Stimulated activated CD4-positive, alpha-beta T cell treated with anti-CD3 and anti-CD28 coated beads, TNF-alpha, amount 100 ng/mL, for 4 hours (primary cell): ENCODE data around the gene KCND3.

ENCODE experiments used
- DNase-seq, 3 experiments: peaks; one replicate each; pipeline ENCODE4 v3.0.0-alpha.2; 2020; ENCODE audit warnings: low read depth in 3 of 3

Gene KCND3

DNA sequence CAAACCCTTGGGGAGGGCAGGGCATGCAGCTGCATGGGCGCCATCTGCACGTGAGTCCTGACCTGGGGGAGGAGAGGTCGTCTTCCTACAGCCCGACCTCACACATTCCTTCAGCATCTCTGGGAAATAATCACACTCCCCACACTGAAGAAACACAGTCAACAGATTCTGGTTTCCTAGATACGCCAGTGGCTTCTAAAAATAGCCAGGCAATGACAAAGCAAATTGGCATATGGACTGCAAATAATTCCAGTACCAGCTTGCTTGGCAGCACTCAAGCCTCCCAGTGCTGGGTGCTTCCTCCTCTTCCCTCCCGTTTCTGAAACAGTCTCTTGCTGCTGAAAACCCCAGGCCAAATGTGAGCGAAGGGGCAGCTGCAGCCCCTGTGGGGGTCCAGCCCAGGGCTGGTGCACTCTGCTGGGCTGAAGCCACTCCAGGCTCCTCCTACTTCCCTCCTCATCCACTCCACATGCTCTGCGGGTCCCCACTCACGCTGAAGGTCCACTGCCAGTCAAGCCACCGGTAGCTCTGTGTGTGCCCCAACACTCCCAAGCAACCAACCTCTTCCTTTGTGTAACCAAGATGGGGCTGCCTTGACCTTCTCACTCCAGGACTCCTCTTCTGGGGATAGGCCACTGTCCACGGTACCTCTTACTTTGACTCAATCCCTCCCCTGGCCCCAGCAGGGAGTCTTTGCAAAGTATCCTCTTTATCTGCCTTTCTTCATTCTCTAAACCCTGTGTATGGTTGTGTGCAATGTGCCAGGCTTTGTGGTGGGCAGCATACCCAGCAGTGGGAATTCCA is 69.0 kb downstream of the KCND3 start:
- no peak for DNase-seq

DNA sequence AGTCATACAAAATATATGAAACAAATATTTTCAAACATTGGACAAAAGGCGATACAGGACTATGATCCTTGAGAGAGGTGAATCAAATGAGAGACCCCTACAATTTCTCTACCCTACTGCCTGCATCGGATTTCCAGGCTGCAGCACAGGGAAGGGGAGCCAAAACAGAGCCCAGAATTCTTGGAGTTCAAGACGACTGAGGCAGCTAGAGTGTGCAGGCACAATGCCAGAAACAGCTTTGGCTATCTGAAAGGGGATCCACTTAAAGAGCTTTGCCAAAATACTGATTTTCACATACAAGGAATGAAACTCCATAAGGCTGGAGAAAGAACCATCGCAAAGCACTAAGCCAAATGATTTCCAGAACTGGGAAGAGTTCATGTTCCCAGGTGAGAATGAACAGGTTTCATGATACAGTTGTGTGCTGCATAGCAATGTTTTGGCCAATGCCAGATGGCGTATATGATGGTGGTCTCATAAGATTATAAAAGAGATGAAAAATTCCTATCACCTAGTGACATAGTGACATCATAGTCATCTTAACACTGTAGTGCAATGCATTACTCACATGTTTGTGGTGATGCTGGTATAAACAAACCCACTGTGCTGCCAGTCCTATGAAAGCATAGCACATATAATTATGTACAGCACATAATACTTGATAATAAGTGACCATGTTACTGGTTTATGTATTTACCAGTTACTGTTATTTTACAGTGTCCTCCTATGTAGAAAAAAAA is 77.5 kb downstream of the KCND3 start:
- DNase-seq: no peak

DNA sequence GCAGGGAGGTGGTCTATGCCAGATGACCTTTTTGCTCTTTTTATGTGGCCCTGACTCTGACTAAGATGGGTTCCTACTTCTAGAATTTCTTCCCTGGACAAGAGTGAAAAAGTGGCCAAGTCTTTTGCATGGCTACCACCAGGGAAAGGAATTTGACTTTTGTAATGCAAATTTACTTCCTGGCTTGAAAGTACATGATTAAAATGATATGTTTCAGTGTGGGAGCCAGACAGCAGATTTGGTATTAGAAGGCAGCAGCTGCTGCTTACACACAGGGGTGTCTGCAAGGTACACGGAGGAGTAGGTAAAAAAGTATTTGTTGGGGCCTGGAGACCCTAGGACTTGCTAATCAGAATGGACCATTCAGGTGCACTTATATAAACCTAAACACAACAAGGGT is 78.4 kb downstream of the KCND3 start:
- DNase-seq: no peak

DNA sequence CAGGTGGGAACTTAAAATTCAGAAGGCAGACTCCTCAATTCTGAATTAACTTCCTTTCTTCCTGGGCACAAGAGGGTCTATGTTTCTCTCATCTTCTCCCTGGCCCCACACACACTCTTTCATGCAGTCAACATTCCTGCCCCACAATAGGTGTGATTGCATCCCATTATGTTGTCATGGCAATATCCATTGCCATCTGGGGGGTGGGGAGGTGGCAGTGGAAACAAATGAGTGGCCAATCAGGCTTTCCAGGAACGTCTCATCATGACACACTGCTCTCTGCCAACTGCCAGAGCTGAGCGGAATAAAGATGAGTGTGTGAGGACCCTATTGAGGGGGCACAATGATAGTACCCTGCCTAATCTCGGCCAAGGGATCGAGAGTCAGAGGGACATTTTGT is 80.4 kb downstream of the KCND3 start:
- no peak for DNase-seq

DNA sequence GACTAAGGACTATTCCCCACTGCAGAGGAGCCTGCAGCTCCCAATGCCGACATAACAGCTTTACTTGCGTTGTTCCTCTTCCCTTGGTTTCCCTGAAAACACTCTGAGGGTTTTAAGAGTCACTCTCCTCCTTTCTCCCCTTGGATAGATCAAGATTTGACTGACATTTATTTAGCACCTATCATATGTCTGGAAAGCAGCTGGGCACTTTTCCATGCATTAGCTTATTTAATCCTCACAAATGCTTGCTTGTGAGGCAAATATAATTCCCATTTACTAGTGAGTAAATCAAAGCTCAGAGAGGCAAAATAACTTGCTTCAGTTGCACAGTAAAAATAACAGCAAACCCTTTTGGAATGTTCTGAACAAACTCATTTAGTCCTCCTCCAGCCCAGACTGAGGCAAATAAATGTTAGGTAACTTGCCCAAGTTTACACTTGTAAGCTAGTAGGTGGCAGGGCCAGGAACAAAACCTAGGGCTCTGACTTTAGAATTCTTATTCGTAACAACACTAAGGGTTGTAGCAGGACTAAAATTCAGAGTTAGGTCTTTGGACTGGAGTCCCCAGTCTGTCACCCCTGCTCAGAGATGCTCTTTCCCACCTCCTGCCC is 81.4 kb downstream of the KCND3 start:
- DNase-seq: no peak

DNA sequence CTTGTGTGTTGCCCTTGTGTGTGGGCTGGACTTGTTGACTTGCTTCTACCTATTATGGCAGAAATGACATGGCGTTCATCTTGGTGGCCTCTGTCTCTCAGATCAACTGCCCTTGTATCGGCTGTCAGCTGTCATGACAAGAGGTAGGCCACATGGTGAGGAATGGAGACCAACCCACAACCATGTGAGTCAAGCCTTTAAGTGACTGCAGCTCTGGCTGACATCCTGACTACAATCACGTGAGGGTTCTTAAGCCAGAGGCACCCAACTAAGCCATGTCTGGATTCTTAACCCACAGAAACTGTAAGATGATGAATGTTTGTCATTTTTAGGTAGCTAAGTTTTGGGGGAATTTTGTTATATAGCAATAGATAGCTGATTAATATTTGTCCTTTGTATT is 82.1 kb downstream of the KCND3 start:
- DNase-seq: no peak

DNA sequence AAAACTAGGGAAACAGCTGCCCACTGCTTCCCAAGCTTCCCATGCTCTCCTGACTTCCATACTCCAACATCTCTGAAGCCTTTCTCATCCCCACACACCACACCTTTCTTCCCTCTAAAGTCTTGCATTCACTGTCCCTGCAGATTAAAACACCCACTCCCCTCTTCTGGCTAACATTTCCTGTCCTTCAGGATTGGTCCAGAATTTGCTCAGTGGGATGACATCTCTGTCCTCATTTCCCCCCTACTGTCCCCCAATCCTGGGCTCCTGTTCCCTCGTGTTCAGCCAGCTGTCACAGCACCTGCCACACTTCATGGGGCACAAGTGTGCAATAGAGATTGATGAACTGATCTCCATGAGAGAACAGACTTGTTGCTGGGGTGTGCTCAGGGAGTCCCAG is 82.7 kb downstream of the KCND3 start:
- no peak for DNase-seq

DNA sequence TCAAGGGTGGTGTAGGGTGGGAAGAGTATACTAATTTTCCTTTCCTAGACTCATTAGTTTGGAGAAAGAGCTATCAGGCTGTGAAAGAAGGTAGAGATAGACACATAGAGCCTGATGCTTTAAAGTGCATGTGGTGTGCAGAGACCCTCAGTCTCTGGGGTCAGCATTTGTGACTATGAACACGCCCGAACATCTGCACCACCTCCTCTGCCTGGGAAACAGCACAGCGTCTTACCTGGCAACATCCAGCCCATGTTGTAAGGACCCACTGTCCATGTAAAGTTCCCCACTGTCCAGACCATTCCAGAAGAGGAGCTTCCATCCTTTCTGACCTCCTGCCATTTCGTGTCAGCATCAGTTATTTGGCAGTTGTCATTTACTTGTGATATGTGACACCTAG is 83.4 kb downstream of the KCND3 start:
- no peak for DNase-seq

DNA sequence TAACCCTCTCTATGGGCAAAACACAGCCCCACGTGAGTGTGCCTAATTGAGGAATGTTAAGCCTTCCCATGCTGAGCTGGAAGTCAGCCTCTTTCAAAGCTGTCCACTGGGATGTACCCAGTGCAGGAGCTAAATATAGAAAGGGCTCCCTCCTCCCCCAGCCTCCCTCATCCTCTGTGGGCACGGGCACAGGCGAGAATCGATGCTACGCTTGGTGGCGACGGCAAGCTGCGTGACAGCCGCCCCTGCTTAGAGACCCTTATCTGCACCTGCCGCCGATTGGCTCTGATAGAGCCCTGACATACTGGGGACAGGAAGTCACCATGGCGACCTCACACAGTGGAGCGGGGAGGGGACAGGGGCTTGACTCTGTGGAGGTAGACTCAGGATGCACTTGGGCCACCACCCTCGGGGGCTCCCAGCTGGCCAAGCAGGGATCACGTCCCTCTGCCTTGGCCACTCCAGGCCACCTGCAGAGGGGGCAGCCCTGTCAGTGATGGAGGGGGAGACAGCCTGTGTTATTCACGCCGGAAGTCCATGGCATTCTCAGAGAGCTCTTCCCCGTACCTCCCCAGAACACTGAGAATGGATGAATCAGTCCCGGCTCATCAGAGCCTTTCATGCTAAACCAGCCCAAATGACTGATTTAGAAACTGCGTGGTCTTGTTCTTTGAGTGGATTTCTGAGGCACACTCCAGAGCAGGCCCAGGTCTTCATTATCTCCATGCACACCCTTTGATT is 84.8 kb downstream of the KCND3 start:
- DNase-seq: no peak

DNA sequence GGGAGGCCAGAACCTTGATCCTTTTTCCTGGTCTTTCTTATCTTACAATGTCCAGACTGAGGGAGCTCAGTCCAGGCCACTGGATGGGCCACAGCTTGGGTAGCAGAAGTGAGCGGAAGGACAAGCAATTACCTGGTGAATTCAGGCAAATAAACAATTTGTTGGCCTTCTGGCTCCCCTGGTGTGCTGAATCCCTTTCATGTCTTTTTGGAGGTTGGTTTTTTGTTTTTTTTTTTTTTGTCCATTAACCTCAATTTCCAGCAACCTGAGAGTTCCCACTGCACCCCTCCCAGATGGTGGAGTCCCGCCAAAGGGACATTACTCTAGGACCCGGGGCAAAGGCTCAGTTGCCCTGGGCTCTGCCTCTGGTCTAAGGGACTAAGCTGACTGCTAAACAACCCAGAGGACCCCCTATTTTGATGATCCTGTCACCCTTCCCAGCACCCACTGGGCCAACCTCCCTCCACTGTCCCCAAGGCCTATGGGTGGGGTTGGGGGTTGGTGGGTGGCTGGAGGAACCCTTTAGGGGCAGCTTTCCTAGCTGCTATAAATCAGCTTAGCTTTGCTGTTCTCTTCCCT is 85.5 kb downstream of the KCND3 start:
- DNase-seq: no peak

DNA sequence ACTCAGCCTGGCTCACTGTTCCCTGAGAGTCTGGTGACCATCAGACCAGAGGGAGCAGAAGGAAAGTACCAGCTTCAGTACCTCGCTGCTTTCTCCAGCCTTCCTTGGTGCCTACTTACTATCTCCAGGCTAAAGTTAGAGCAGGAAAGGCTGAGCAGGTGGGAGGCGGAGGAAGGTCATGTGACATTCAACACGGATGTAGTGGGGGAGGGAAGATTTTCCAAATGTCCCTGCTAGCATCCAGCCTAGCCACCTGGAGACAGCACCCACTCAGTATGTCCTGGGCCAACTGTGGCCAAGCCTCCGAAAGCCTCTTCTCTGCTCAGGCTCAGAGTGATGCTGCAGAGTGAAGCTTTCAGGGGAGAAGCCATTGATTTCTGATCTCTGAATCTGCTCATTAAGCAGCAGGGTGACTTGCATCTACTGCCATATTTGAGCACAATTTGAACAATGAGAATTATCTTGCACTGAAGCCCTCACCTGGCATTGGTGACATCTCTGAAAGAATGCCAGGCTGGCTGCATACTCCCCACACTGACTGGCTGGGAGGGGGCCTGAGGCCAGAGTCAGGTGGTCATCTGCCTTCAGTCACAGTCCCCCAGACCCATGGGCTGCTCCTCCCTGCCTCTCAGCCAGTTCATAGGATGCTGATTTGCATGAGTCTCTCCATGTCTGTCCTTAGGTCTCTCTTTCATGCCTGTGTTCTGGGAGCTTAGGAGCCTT is 86.2 kb downstream of the KCND3 start:
- no peak for DNase-seq

DNA sequence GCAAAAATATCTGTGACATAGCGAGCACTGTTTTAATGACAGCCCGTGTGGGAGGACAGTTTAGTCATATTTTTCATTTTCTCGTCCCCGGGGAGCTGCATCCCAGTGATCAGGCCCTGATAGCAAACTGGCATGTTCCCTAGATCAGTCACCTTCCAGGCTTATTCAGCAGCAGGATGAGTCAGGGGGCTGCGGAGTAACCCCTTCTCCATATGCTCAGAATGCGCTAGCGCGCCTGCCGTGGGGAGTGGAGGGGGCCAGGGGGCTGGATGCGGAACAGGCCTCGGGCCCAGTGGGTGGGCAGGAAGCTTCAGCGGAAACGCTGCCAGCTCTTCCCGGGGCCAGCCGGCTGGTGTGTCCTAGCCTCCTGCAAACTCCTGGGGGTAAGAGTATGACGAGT is 94.0 kb downstream of the KCND3 start:
- no peak for DNase-seq

DNA sequence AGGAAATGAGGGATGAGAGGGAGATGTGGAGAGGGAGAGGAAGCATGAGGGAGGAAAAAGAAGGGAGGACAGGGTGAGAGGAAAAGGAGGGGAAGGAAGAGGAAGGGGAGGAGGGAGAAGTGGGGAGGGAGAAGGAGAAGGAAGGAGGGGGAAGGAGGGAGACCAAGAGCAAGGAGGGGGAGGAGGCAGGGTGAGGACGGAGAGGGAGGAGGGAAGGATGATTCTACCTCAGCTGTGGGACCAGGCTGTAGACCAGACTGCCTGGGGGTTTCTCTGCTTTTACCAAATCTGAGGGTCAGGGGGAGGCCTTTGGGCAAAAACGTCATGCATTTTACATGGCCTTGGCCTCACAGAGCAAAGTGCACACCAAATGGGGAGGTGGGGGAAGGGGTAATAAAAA is 94.5 kb downstream of the KCND3 start:
- no peak for DNase-seq

DNA sequence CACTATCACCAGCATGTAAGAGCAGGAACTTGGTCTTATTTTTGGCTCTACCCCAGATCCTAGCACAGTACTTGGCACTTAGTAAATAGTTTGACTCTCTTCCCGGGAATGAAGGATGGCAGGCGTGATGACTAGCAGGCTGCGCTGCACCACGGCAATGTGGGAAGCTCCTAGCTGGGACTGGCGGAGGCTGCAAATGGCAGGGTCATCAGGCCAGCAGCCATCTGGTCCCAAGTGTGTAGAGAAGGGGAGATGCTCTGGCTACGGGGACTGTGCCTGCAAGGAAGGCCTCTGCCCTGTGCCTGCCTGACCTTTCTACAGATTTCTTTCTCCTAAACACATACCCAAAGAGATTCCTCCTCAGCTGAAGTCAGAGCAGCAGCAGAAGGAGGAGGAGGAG is 95.0 kb downstream of the KCND3 start:
- no peak for DNase-seq

DNA sequence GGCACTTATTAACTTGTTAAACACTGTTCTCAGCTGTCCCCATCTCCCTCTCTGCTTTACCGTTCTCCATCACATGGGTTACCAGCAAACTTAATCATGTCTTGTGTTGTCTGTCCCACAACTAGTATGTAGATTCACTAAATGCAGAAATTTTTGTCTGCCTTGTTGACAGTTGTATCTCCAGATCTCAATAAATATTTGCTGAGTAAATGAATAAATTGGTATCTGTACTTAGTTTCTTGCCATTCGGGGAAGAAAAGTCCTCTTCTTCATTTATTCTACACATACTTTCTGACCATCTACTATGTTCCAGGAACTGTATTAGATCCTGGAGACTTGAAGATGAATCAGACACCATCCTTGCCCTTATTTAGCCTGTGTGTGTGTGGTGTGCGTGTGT is 97.9 kb downstream of the KCND3 start:
- no peak for DNase-seq

DNA sequence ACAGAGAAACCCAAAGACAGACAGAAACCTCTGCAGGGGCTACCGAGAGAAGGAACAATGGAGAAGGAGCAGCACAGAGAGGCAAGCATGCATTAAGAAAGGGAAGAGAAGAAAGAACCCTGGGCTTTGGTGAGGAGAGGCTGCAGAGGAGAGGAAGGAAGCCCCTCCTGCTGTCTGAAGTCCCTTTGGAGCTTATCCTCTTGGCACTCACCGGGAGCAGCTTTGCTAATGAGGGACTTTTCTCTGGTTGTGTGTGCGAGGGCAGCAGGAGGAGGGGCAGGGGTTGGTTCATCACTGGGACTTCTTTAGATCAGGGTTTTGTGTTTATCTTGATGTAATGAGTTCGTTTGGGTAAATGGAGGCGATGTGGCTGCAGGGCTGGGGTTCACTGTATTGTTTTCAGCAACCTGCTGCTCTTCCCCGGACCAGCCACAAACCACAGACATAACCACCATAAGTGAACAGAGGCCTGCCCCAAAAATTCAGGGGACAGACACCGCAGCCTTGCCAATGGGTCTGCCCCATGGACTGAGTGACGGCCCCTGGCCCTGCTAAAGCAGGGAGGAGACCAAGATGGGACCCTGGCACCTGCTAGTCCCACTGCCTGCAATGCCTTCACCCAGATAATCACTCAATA is 100.6 kb downstream of the KCND3 start:
- no peak for DNase-seq

DNA sequence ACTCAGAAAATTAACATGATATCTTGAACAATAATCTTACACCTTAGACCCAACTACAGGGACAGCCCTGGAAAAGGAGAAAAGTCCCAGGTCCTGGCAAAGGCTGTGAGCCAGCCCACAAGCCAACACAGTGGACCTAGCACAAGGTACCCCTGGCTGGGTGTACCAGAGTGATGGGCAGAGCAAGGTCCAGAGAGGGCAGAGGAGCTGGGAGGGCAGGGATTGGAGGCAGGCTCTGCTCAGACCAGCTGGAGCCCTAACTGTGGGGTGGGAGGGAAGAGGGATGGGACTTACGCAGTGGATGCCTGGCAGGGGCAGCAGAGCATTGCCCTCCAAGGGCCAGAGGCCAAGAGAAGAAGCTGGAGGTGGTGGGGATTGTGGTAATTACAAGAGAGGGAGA is 101.6 kb downstream of the KCND3 start:
- DNase-seq: no peak

DNA sequence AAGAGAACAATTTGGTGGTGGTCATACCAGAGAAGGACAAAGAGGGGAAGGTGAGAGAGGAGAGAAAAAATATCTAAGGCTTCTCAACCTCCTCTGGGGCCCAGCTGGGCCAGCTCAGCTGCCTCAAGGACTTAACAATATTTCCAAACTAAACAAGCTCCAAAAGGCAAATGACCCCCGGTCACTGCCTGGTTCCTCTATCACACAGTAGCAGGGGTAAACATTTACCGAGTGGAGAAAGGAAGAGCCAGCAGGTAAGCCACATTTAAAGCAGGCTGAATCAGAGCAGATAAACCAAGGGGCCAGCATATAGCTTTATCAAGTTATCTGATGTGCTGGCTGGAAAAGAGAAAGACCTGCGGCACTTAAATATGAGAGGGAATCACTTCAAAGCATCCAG is 102.1 kb downstream of the KCND3 start:
- no peak for DNase-seq

DNA sequence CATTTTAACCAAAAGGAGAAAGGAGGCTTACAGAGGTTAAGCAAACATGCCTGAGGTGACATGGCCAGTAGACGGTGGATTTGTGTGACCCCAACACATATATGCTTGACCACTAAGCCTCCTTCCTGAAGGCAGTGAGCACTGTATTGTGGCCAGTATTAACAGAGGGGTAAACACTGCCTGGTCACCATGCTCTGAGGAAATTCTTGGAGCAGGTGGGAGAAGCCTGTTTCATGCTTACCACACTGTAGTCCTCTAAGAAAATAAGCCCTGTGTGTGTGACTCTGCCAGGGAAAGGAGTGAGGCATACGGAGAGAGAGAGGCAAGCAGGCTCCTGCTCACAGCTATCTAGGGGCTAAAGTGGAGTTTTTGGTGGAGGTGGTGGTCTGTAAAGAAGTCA is 102.7 kb downstream of the KCND3 start:
- DNase-seq: no peak

DNA sequence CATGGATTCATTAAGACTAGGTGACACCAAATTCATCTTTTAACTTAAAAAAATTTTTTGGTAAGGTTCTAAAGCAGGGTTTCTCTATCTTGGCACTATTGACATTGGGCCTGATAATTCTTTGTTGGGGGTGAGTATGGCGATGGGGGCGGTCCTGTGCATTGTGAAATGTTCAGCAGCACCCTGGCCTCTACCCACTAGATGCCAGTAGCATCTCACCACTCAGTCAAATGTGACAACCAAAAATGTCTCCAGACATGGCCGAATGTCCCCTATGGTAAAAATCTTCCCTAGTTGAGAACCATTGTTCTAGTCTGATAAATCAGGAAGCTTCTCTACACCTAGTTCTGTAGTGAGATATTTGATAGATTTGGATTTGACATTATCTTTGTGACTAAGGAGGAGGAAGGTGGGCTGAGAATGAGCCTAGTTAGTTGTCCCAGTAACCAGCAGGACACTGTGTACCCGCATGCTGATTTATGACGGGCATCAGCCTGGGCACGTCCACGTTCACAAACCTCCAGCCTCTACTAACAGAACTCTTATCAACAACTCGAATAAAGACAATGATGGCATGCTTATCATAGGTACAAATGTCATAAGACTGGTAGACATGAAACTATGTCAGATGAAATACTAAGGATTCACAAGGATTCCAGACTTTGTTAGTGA is 104.6 kb downstream of the KCND3 start:
- DNase-seq: no peak
